Mesenchymal stem cell (in vitro differentiated cells and primary cell): ENCODE measurements around the gene CNIH4.

ENCODE experiments used
- DNase-seq: peaks from one replicate; pipeline ENCODE4 v3.0.0-alpha.2; 2013
- H2AFZ ChIP-seq: one replicate; pipeline ENCODE4 v1.6.1; 2013; ENCODE audit warnings: low read depth, mild to moderate bottlenecking, control low read depth, inconsistent platforms, low read length, moderate library complexity
- H2AK5ac ChIP-seq: 2 replicates; pipeline ENCODE4 v1.6.1; 2013; ENCODE audit warnings: low read length, moderate library complexity, mild to moderate bottlenecking, inconsistent platforms; ENCODE audit not compliant: severe bottlenecking
- H2BK120ac ChIP-seq: one replicate; pipeline ENCODE4 v1.6.1; 2013; ENCODE audit warnings: low read depth, mild to moderate bottlenecking, inconsistent platforms, low read length, moderate library complexity
- H2BK12ac ChIP-seq, 2 experiments: one replicate each; pipeline ENCODE4 v1.6.1; 2013; ENCODE audit warnings: inconsistent platforms in 2 of 2, low read length in 2 of 2, mild to moderate bottlenecking in 2 of 2, moderate library complexity in 2 of 2, control low read depth in 1 of 2
- H2BK15ac ChIP-seq: one replicate; pipeline ENCODE4 v1.6.1; 2013; ENCODE audit warnings: mild to moderate bottlenecking, low read depth, inconsistent platforms; ENCODE audit not compliant: poor library complexity, severe bottlenecking
- H2BK5ac ChIP-seq: 2 replicates; pipeline ENCODE4 v1.6.1; 2013; ENCODE audit warnings: low read depth, mild to moderate bottlenecking, low read length, control low read depth, inconsistent platforms; ENCODE audit not compliant: poor library complexity, severe bottlenecking
- H3K14ac ChIP-seq, 2 experiments: one replicate each; pipeline ENCODE4 v1.6.1; 2013; ENCODE audit warnings: inconsistent platforms in 2 of 2, low read length in 2 of 2, control low read depth in 1 of 2, mild to moderate bottlenecking in 1 of 2, moderate library complexity in 1 of 2
- H3K18ac ChIP-seq, 2 experiments: one replicate each; pipeline ENCODE4 v1.6.1; 2013; ENCODE audit warnings: inconsistent platforms in 2 of 2, low read length in 2 of 2, control low read depth in 1 of 2, low read depth in 1 of 2, mild to moderate bottlenecking in 1 of 2
- H3K23ac ChIP-seq, 2 experiments: one replicate each; pipeline ENCODE4 v1.6.1; 2013; ENCODE audit warnings: inconsistent platforms in 2 of 2, low read length in 2 of 2, mild to moderate bottlenecking in 2 of 2, moderate library complexity in 2 of 2, control low read depth in 1 of 2
- H3K27ac ChIP-seq: 2 replicates; pipeline ENCODE4 v1.5.1; 2013; ENCODE audit warnings: mild to moderate bottlenecking, moderate library complexity, low read length, control low read depth, inconsistent platforms; ENCODE audit not compliant: poor library complexity, severe bottlenecking
- H3K27me3 ChIP-seq, 2 experiments: 2 replicates each; pipeline versions ENCODE4 v1.6.1 to v1.7.0; 2013; ENCODE audit warnings: low read length in 2 of 2, mild to moderate bottlenecking in 2 of 2, moderate library complexity in 2 of 2, control low read depth in 1 of 2, inconsistent platforms in 1 of 2; ENCODE audit not compliant: control insufficient read depth in 1 of 2, insufficient read depth in 1 of 2
- H3K36me3 ChIP-seq, 2 experiments: 2 replicates each; pipeline versions ENCODE4 v1.6.1 to v1.7.0; 2013; ENCODE audit warnings: low read length in 2 of 2, control low read depth in 1 of 2, inconsistent platforms in 1 of 2, low read depth in 1 of 2, mild to moderate bottlenecking in 1 of 2; ENCODE audit not compliant: insufficient read depth in 2 of 2, control insufficient read depth in 1 of 2
- H3K4ac ChIP-seq, 2 experiments: one replicate each; pipeline ENCODE4 v1.6.1; 2013; ENCODE audit warnings: inconsistent platforms in 2 of 2, low read length in 2 of 2, mild to moderate bottlenecking in 2 of 2, moderate library complexity in 2 of 2, control low read depth in 1 of 2, low read depth in 1 of 2
- H3K4me1 ChIP-seq: 2 replicates; pipeline ENCODE4 v1.6.1; 2013; ENCODE audit warnings: low read depth, low read length, control low read depth; ENCODE audit not compliant: control insufficient read depth, insufficient read depth
- H3K4me2 ChIP-seq: 2 replicates; pipeline ENCODE4 v1.6.1; 2013; ENCODE audit warnings: low read length, mild to moderate bottlenecking, inconsistent platforms; ENCODE audit not compliant: poor library complexity, severe bottlenecking
- H3K4me3 ChIP-seq, 2 experiments: 2 replicates each; pipeline versions ENCODE4 v1.5.1 to v1.7.0; 2013; ENCODE audit warnings: low read length in 2 of 2, mild to moderate bottlenecking in 2 of 2, control low read depth in 1 of 2, low read depth in 1 of 2; ENCODE audit not compliant: insufficient read depth in 1 of 2
- H3K79me1 ChIP-seq: replicated peaks from 2 replicates; pipeline ENCODE4 v1.6.1; 2013; ENCODE audit warnings: mild to moderate bottlenecking, control low read depth, low read length, inconsistent platforms; ENCODE audit not compliant: poor library complexity, severe bottlenecking
- H3K9ac ChIP-seq: 2 replicates; pipeline ENCODE4 v1.7.0; 2013; ENCODE audit warnings: mild to moderate bottlenecking, low read length, moderate library complexity
- H3K9me3 ChIP-seq: 2 replicates; pipeline ENCODE4 v1.7.0; 2013; ENCODE audit warnings: mild to moderate bottlenecking, low read length; ENCODE audit not compliant: control insufficient read depth
- H4K8ac ChIP-seq: one replicate; pipeline ENCODE4 v1.6.1; 2013; ENCODE audit warnings: inconsistent platforms, mild to moderate bottlenecking, low read length, moderate library complexity
- H4K91ac ChIP-seq: one replicate; pipeline ENCODE4 v1.6.1; 2013; ENCODE audit warnings: mild to moderate bottlenecking, low read length, inconsistent platforms
- WGBS: methylation state at CpG from one replicate; pipeline ENCODE4 v1.1.7; 2013; ENCODE audit warnings: mixed read lengths; 5-methylcytosine and 5-hydroxymethylcytosine counted together

The CNIH4 gene

GRCh38 chr1:224333309-224333926, 23.3 kb upstream of the CNIH4 start:
- Histone ChIP-seq H2BK120ac (no peak overlapping the region), H2BK5ac (no peak overlapping the region), H3K9me3 (no peaks in the 10 kb centered on the region), H3K4me1 (peaks cover 3% of the 10 kb centered on the region), H2BK12ac (no peak overlapping the region), H3K4me3 (no peak overlapping the region), H3K36me3 (no peaks in the 10 kb centered on the region), H3K27ac (no peak overlapping the region), H4K91ac (no peak overlapping the region), H2AK5ac (no peak overlapping the region), H3K18ac (no peak overlapping the region), H2BK15ac (no peak overlapping the region), H3K23ac (no peak overlapping the region), H3K79me1 (no peaks in the 10 kb centered on the region), H2AFZ (no peak overlapping the region), H3K4me2 (no peak overlapping the region), H3K9ac (peak overlapping the region; percentile 87), H3K4ac (no peak overlapping the region), H4K8ac (peak overlapping the region; percentile 27), H3K27me3 (no peaks in the 10 kb centered on the region), H3K14ac (no peak overlapping the region)
- 27% methylated on average over 2 of the region's 3 CpGs for WGBS
- peak; percentile 79 for DNase-seq

- Histone ChIP-seq H3K23ac (no peak overlapping the region), H2BK15ac (no peak overlapping the region), H3K14ac (no peak overlapping the region), H3K9ac (peak overlapping the region; percentile 87), H3K4me1 (no peaks in the 10 kb centered on the region), H3K4me3 (no peak overlapping the region), H2AFZ (no peak overlapping the region), H3K27me3 (no peaks in the 10 kb centered on the region), H2AK5ac (no peak overlapping the region), H2BK5ac (no peak overlapping the region), H3K4me2 (no peak overlapping the region), H3K79me1 (no peaks in the 10 kb centered on the region), H3K4ac (no peak overlapping the region), H3K27ac (no peak overlapping the region), H3K18ac (no peak overlapping the region), H2BK12ac (no peak overlapping the region), H4K8ac (no peak overlapping the region), H2BK120ac (no peak overlapping the region), H4K91ac (no peak overlapping the region), H3K9me3 (no peaks in the 10 kb centered on the region), H3K36me3 (no peaks in the 10 kb centered on the region)
- peak; percentile 75 for DNase-seq
- 60% methylated on average over 4 of the region's 5 CpGs for WGBS
These were observed 22.5 kb upstream of the CNIH4 start for GRCh38 chr1:224333939-224334786.

- Histone ChIP-seq H3K27ac (no peak overlapping the region), H2BK12ac (no peak overlapping the region), H2AK5ac (peak overlapping the region; percentile 77), H4K8ac (no peak overlapping the region), H3K23ac (no peak overlapping the region), H3K18ac (no peak overlapping the region), H3K4me2 (no peak overlapping the region), H3K9me3 (peaks cover 9% of the 10 kb centered on the region), H2BK120ac (peak overlapping the region; percentile 19), H2AFZ (no peak overlapping the region), H3K4ac (no peak overlapping the region), H4K91ac (no peak overlapping the region), H2BK5ac (no peak overlapping the region), H2BK15ac (no peak overlapping the region), H3K14ac (no peak overlapping the region), H3K79me1 (peaks cover 2% of the 10 kb centered on the region), H3K27me3 (no peaks in the 10 kb centered on the region), H3K4me3 (no peak overlapping the region), H3K4me1 (peaks cover 6% of the 10 kb centered on the region), H3K36me3 (no peaks in the 10 kb centered on the region), H3K9ac (no peak overlapping the region)
- DNase-seq: no peak
- 99% methylated on average over 4 of the region's 4 CpGs for WGBS
These were observed 18.4 kb upstream of the CNIH4 start for GRCh38 chr1:224338150-224338838.

- no peaks in the 10 kb centered on the region for H3K36me3 ChIP-seq
- H3K79me1 ChIP-seq: peaks cover 2% of the 10 kb centered on the region
- H2BK15ac ChIP-seq: no peak overlapping the region
- DNase-seq: no peak
- no peak overlapping the region for H3K14ac ChIP-seq
- H2BK5ac ChIP-seq: no peak overlapping the region
- no peak overlapping the region for H4K8ac ChIP-seq
- H3K4ac ChIP-seq: no peak overlapping the region
- no peak overlapping the region for H2BK12ac ChIP-seq
- 100% methylated on average over 1 of the region's 4 CpGs for WGBS
- H3K9me3 ChIP-seq: peaks cover 18% of the 10 kb centered on the region
- peaks cover 6% of the 10 kb centered on the region for H3K4me1 ChIP-seq
- H3K9ac ChIP-seq: no peak overlapping the region
- H2AK5ac ChIP-seq: no peak overlapping the region
- no peak overlapping the region for H2BK120ac ChIP-seq
- no peak overlapping the region for H3K18ac ChIP-seq
- no peak overlapping the region for H3K4me2 ChIP-seq
- no peak overlapping the region for H2AFZ ChIP-seq
- H3K27ac ChIP-seq: peak overlapping the region; percentile 56
- no peaks in the 10 kb centered on the region for H3K27me3 ChIP-seq
- H4K91ac ChIP-seq: no peak overlapping the region
- no peak overlapping the region for H3K4me3 ChIP-seq
- no peak overlapping the region for H3K23ac ChIP-seq
These were observed 17.1 kb upstream of the CNIH4 start for GRCh38 chr1:224339442-224340033.
